Neural progenitor cell (in vitro differentiated cells): ENCODE measurements around the gene ARMC6. TPM values are rescaled to one million over a fixed set of nuclear protein-coding genes. Genes with fewer than 3 reads are reported as not detected.

Experiments used
- DNase-seq: peaks from one replicate; pipeline ENCODE4 v3.0.0-alpha.2; 2016; ENCODE audit warnings: low spot score
- H2AFZ ChIP-seq: fragments of 200-600 bp; sonication (generic); replicated peaks from 2 replicates; pipeline ENCODE4 v1.6.1; 2016; ENCODE audit warnings: antibody characterized with exemption
- H3F3A ChIP-seq: fragments of 200-600 bp; sonication (generic); 2 replicates; pipeline ENCODE4 v1.6.1; 2016; ENCODE audit warnings: antibody characterized with exemption, low read depth
- H3K27ac ChIP-seq: fragments of 200-600 bp; sonication (generic); 2 replicates; pipeline ENCODE4 v1.5.1; 2016; ENCODE audit warnings: mild to moderate bottlenecking
- H3K27me3 ChIP-seq: fragments of 200-600 bp; sonication (generic); 2 replicates; pipeline ENCODE4 v1.6.1; 2016; ENCODE audit warnings: mild to moderate bottlenecking, moderate library complexity
- H3K36me3 ChIP-seq: fragments of 200-600 bp; sonication (generic); 2 replicates; pipeline ENCODE4 v1.5.1; 2016
- H3K4me1 ChIP-seq: fragments of 200-600 bp; sonication (generic); 2 replicates; pipeline ENCODE4 v1.6.1; 2016; ENCODE audit warnings: mixed run types
- H3K4me2 ChIP-seq: fragments of 200-600 bp; sonication (generic); 2 replicates; pipeline ENCODE4 v1.6.1; 2016
- H3K4me3 ChIP-seq: fragments of 200-600 bp; sonication (generic); 2 replicates; pipeline ENCODE4 v1.5.1; 2016
- H3K79me2 ChIP-seq: fragments of 200-600 bp; sonication (generic); 2 replicates; pipeline ENCODE4 v1.6.1; 2016; ENCODE audit warnings: low read depth
- H3K9ac ChIP-seq: fragments of 200-600 bp; sonication (generic); 2 replicates; pipeline ENCODE4 v1.6.1; 2016
- H3K9me3 ChIP-seq: fragments of 200-600 bp; sonication (generic); 2 replicates; pipeline ENCODE4 v1.5.1; 2016; ENCODE audit warnings: low read depth
- H4K20me1 ChIP-seq: fragments of 200-600 bp; sonication (generic); 2 replicates; pipeline ENCODE4 v1.6.1; 2016; ENCODE audit warnings: low read depth
- H3K27ac Mint-ChIP-seq: 3 replicates; pipeline ENCODE4 v1.8.0; 2021; ENCODE audit warnings: mixed read lengths
- H3K27me3 Mint-ChIP-seq: 2 replicates; pipeline ENCODE4 v1.8.0; 2022; ENCODE audit warnings: low read depth, mild to moderate bottlenecking, inconsistent platforms, moderate library complexity, mixed read lengths; ENCODE audit not compliant: insufficient read depth
- H3K36me3 Mint-ChIP-seq: 3 replicates; pipeline ENCODE4 v1.8.0; 2021; ENCODE audit warnings: mixed read lengths
- H3K4me1 Mint-ChIP-seq: 3 replicates; pipeline ENCODE4 v1.8.0; 2021; ENCODE audit warnings: mixed read lengths
- H3K4me3 Mint-ChIP-seq: 3 replicates; pipeline ENCODE4 v1.8.0; 2021; ENCODE audit warnings: mild to moderate bottlenecking, moderate library complexity, mixed read lengths
- H3K9me3 Mint-ChIP-seq: 3 replicates; pipeline ENCODE4 v1.8.0; 2020; ENCODE audit warnings: mixed read lengths
- CTCF ChIP-seq: fragments of 200-600 bp; sonication (generic); IDR thresholded peaks from 2 replicates; pipeline ENCODE4 v1.5.1; 2017; ENCODE audit warnings: antibody characterized with exemption, mild to moderate bottlenecking
- EZH2 ChIP-seq: fragments of 200-600 bp; sonication (generic); IDR thresholded peaks from 2 replicates; pipeline ENCODE4 v1.6.1; 2017; ENCODE audit warnings: antibody characterized with exemption, mild to moderate bottlenecking, moderate library complexity
- EZH2phosphoT487 ChIP-seq: fragments of 200-600 bp; sonication (generic); IDR thresholded peaks from 2 replicates; pipeline ENCODE4 v1.6.1; 2017; ENCODE audit warnings: antibody characterized with exemption
- total RNA-seq: library from RNA; depleted of rRNA; stranded (reverse); fragments of >200 nt; gene quantifications from 2 replicates; pipeline ENCODE4 v1.2.3, GENCODE V29; 2015; ENCODE audit warnings: low replicate concordance

The ARMC6 gene
- total RNA-seq, 1 donor from 2014 or later = 18.1 TPM

- no peak for DNase-seq
- TF ChIP-seq CTCF (no peak), EZH2phosphoT487 (no peak), EZH2 (no peak)
- Histone ChIP-seq H3K4me3 (no peak overlapping the region), H3K36me3 (no peaks in the 10 kb centered on the region), H3K4me2 (no peak overlapping the region), H3F3A (no peaks in the 10 kb centered on the region), H3K9ac (no peak overlapping the region), H3K9me3 (no peaks in the 10 kb centered on the region), H4K20me1 (peaks cover 16% of the 10 kb centered on the region), H3K4me1 (no peaks in the 10 kb centered on the region), H3K79me2 (no peaks in the 10 kb centered on the region), H2AFZ (no peak overlapping the region), H3K27ac (no peak overlapping the region), H3K27me3 (no peaks in the 10 kb centered on the region)
- H3K27ac Mint-ChIP-seq = no peak overlapping the region
- no peaks in the 10 kb centered on the region for H3K27me3 Mint-ChIP-seq
- H3K4me3 Mint-ChIP-seq = no peak overlapping the region
- H3K9me3 Mint-ChIP-seq = no peaks in the 10 kb centered on the region
- H3K4me1 Mint-ChIP-seq = no peaks in the 10 kb centered on the region
- H3K36me3 Mint-ChIP-seq = peaks cover 25% of the 10 kb centered on the region
These were observed 23.5 kb upstream of the ARMC6 start for GRCh38 chr19:19009951-19010350.

- no peak overlapping the region for H3K4me2 ChIP-seq
- H3K9me3 ChIP-seq = no peaks in the 10 kb centered on the region
- no peak overlapping the region for H3K4me3 Mint-ChIP-seq
- H3F3A ChIP-seq = no peaks in the 10 kb centered on the region
- H3K4me1 Mint-ChIP-seq = no peaks in the 10 kb centered on the region
- no peak for DNase-seq
- H3K27me3 Mint-ChIP-seq = no peaks in the 10 kb centered on the region
- no peaks in the 10 kb centered on the region for H3K79me2 ChIP-seq
- no peak overlapping the region for H3K9ac ChIP-seq
- peaks cover 22% of the 10 kb centered on the region for H3K36me3 Mint-ChIP-seq
- no peaks in the 10 kb centered on the region for H3K4me1 ChIP-seq
- peaks cover 13% of the 10 kb centered on the region for H4K20me1 ChIP-seq
- H3K27me3 ChIP-seq = no peaks in the 10 kb centered on the region
- H3K27ac ChIP-seq = no peak overlapping the region
- no peaks in the 10 kb centered on the region for H3K36me3 ChIP-seq
- H3K9me3 Mint-ChIP-seq = no peaks in the 10 kb centered on the region
- no peak overlapping the region for H2AFZ ChIP-seq
- H3K4me3 ChIP-seq = no peak overlapping the region
- no peak overlapping the region for H3K27ac Mint-ChIP-seq
- TF ChIP-seq EZH2phosphoT487 (no peak), EZH2 (no peak), CTCF (no peak)
These were observed 22.9 kb upstream of the ARMC6 start for GRCh38 chr19:19010551-19010950.

- peaks cover 66% of the 10 kb centered on the region for H3K79me2 ChIP-seq
- H3K27me3 ChIP-seq = no peaks in the 10 kb centered on the region
- H3K4me1 Mint-ChIP-seq = peaks cover 3% of the 10 kb centered on the region
- H2AFZ ChIP-seq = no peak overlapping the region
- H3K9me3 Mint-ChIP-seq = no peaks in the 10 kb centered on the region
- H3K36me3 ChIP-seq = no peaks in the 10 kb centered on the region
- H3K27ac Mint-ChIP-seq = no peak overlapping the region
- TF ChIP-seq EZH2phosphoT487 (no peak), CTCF (no peak), EZH2 (no peak)
- no peak for DNase-seq
- H4K20me1 ChIP-seq = peaks cover 62% of the 10 kb centered on the region
- H3K4me1 ChIP-seq = no peaks in the 10 kb centered on the region
- no peak overlapping the region for H3K4me3 Mint-ChIP-seq
- H3K9me3 ChIP-seq = no peaks in the 10 kb centered on the region
- no peak overlapping the region for H3K27ac ChIP-seq
- peaks cover 3% of the 10 kb centered on the region for H3K27me3 Mint-ChIP-seq
- no peak overlapping the region for H3K4me2 ChIP-seq
- no peak overlapping the region for H3K9ac ChIP-seq
- H3K36me3 Mint-ChIP-seq = peaks cover 37% of the 10 kb centered on the region
- H3K4me3 ChIP-seq = no peak overlapping the region
- H3F3A ChIP-seq = no peaks in the 10 kb centered on the region
These were observed 12.3 kb upstream of the ARMC6 start for GRCh38 chr19:19021115-19021514.
